ENCODE measurements around the gene GLMN.

GLMN gene

DNA sequence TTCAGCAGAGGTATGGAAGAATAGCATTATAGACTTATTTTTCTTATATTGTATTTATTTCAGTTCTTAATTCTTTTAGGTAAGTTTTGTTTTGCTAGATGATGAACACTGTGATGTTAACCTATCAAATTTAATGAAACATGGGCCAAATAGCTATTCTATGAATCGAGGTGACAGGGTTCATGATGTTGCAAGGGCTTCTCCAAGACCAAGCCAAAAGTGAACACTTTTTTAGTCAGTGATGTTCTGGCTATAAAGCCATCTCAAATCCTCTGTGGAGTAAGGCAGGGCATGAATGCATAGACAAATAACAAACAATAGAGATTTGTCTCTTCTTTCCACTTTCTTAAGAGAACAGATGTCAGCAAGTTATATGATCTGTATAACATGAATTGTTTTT is 54.4 kb downstream of the GLMN start:
- TF ChIP-seq POLR2AphosphoS5 (IDR thresholded peaks at IDR 0.05; ENCODE audit: low read depth, low read length) (no peak), SIN3A (IDR thresholded peaks at IDR 0.05; ENCODE audit: borderline replicate concordance, insufficient read depth, low read length) (no peak), TAF1 (IDR thresholded peaks at IDR 0.05; ENCODE audit: borderline replicate concordance, insufficient read depth, low read length) (no peak), FOXP2 (optimal IDR thresholded peaks at IDR 0.05; ENCODE audit: borderline replicate concordance, extremely low read depth, extremely low read length, insufficient read depth) (no peak)
- TF ChIP-seq, protein P1, sequence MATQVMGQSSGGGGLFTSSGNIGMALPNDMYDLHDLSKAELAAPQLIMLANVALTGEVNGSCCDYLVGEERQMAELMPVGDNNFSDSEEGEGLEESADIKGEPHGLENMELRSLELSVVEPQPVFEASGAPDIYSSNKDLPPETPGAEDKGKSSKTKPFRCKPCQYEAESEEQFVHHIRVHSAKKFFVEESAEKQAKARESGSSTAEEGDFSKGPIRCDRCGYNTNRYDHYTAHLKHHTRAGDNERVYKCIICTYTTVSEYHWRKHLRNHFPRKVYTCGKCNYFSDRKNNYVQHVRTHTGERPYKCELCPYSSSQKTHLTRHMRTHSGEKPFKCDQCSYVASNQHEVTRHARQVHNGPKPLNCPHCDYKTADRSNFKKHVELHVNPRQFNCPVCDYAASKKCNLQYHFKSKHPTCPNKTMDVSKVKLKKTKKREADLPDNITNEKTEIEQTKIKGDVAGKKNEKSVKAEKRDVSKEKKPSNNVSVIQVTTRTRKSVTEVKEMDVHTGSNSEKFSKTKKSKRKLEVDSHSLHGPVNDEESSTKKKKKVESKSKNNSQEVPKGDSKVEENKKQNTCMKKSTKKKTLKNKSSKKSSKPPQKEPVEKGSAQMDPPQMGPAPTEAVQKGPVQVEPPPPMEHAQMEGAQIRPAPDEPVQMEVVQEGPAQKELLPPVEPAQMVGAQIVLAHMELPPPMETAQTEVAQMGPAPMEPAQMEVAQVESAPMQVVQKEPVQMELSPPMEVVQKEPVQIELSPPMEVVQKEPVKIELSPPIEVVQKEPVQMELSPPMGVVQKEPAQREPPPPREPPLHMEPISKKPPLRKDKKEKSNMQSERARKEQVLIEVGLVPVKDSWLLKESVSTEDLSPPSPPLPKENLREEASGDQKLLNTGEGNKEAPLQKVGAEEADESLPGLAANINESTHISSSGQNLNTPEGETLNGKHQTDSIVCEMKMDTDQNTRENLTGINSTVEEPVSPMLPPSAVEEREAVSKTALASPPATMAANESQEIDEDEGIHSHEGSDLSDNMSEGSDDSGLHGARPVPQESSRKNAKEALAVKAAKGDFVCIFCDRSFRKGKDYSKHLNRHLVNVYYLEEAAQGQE (IDR thresholded peaks at IDR 0.05; ENCODE audit: insufficient read depth in 1 of 2, low read depth in 2 of 2, low read length in 2 of 2), result no peak

DNA sequence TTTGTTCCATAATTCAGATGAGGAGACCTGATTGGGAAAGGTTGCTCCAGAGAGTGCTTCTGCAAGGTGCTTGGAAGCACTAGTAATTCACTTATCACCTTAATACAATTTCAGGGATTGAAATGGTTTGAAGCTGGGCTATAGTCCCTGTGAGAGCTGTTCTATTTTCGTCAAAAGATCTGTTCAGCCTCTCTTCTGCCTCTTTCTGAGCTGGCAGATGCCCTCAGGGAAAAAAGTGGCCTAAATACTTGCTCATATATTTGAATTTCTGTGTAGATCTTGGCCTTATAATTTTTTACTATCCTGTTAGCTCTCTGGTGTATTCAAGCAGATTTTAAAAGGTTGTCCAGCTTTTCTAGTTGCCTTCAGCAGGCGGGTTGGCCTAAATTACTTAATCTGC is 58.8 kb downstream of the GLMN start:
- TF ChIP-seq TAF1 (IDR thresholded peaks at IDR 0.05; ENCODE audit: borderline replicate concordance, insufficient read depth, low read length) (no peak), SIN3A (IDR thresholded peaks at IDR 0.05; ENCODE audit: borderline replicate concordance, insufficient read depth, low read length) (no peak), POLR2AphosphoS5 (IDR thresholded peaks at IDR 0.05; ENCODE audit: low read depth, low read length) (no peak), FOXP2 (optimal IDR thresholded peaks at IDR 0.05; ENCODE audit: borderline replicate concordance, extremely low read depth, extremely low read length, insufficient read depth) (no peak)
- TF ChIP-seq, protein P1 (IDR thresholded peaks at IDR 0.05; ENCODE audit: insufficient read depth in 1 of 2, low read depth in 2 of 2, low read length in 2 of 2), result no peak

DNA sequence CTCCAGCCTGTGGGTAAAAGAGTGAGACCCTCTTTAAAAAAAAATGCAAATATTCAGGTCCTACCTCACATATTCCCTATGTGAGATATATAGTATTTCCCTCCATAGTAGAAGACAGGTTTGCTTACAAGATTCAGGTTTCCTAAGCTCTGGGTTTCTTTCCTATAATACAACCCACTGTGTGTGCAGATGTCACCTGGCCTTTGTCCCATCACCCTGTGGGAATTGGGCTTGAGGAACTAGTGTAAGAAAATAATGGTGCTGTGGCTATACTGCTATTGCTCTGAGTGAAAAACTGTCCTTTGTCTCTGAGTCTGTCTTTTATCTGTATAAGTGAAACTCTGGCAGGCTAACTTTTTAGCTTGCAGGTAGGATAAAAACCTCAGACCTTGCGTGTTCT is 68.1 kb downstream of the GLMN start:
- TF ChIP-seq FOXP2 (optimal IDR thresholded peaks at IDR 0.05; ENCODE audit: borderline replicate concordance, extremely low read depth, extremely low read length, insufficient read depth) (no peak), SIN3A (IDR thresholded peaks at IDR 0.05; ENCODE audit: borderline replicate concordance, insufficient read depth, low read length) (no peak), POLR2AphosphoS5 (IDR thresholded peaks at IDR 0.05; ENCODE audit: low read depth, low read length) (no peak), TAF1 (IDR thresholded peaks at IDR 0.05; ENCODE audit: borderline replicate concordance, insufficient read depth, low read length) (no peak)
- TF ChIP-seq, protein P1 (IDR thresholded peaks at IDR 0.05; ENCODE audit: insufficient read depth in 1 of 2, low read depth in 2 of 2, low read length in 2 of 2), result no peak

DNA sequence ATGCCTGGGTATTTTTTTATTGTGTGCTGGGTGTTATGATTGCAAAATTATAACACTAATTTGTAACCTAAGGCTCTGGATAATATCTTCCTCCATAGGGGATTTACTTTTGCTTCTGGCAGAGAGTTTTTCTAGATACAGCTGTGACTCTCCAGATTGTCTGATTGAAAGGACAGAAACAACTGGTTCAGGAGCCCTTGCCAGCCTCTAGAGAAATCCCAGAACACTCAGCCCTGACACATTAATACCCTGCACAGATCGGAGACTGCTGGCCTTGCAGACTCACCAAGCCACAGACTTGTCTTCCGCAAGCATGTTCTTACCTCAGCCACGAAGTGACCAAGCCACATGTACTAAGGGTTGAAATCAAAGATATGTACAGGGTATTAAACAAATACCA is 70.4 kb downstream of the GLMN start:
- no peak for TF ChIP-seq POLR2AphosphoS5 (IDR thresholded peaks at IDR 0.05; ENCODE audit: low read depth, low read length)
- no peak for TF ChIP-seq SIN3A (IDR thresholded peaks at IDR 0.05; ENCODE audit: borderline replicate concordance, insufficient read depth, low read length)
- TF ChIP-seq, protein P1 (IDR thresholded peaks at IDR 0.05; ENCODE audit: insufficient read depth in 1 of 2, low read depth in 2 of 2, low read length in 2 of 2), result no peak
- TF ChIP-seq FOXP2 (optimal IDR thresholded peaks at IDR 0.05; ENCODE audit: borderline replicate concordance, extremely low read depth, extremely low read length, insufficient read depth), result no peak
- TF ChIP-seq TAF1 (IDR thresholded peaks at IDR 0.05; ENCODE audit: borderline replicate concordance, insufficient read depth, low read length), result no peak

DNA sequence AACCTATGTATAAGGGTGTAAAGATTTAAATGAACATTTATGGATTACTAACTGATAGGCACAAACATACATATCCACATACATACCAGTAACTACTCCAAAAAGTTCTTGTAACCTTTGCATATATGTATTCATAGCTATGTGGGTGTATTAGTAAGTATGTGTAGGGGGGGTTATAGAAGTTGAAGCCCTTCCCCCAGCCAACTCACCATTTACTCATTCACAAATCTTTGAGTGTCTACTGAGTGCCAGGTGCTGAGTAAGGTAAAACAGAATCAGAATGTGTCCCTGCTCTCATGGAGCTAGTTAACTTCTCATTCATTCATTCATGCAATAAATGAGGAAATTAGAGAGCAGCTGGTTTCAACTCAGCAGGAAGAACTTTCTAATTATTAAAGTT is 79.8 kb downstream of the GLMN start:
- TF ChIP-seq TAF1 (IDR thresholded peaks at IDR 0.05; ENCODE audit: borderline replicate concordance, insufficient read depth, low read length) (no peak), FOXP2 (optimal IDR thresholded peaks at IDR 0.05; ENCODE audit: borderline replicate concordance, extremely low read depth, extremely low read length, insufficient read depth) (no peak), SIN3A (IDR thresholded peaks at IDR 0.05; ENCODE audit: borderline replicate concordance, insufficient read depth, low read length) (no peak), POLR2AphosphoS5 (IDR thresholded peaks at IDR 0.05; ENCODE audit: low read depth, low read length) (no peak)
- TF ChIP-seq, protein P1 (IDR thresholded peaks at IDR 0.05; ENCODE audit: insufficient read depth in 1 of 2, low read depth in 2 of 2, low read length in 2 of 2), result no peak
